A549 (cell line): ENCODE data around the gene NEDD4L. TPM values are rescaled to one million over a fixed set of nuclear protein-coding genes. Genes with fewer than 3 reads are reported as not detected.
"Not testable (repeated sequence)": the region's sequence is repeated elsewhere in the genome, so short reads cannot be mapped to it uniquely, and the experiment has no call there.

Experiments used
- ATAC-seq, 2 experiments: fragments of 200-7000 bp in 1 of 2; fragments of >200 bp in 1 of 2; cut with Nextera tagmentation in 1 of 2; cut with Tn5 transposase in 1 of 2; 3 replicates each; pipeline versions ENCODE4 v1.8.0 to v1.9.1; 2018 to 2020; ENCODE audit warnings: mild to moderate bottlenecking in 1 of 2, moderate library complexity in 1 of 2
- CTCF ChIA-PET: fragments of 300-600 bp; sonication (Branson Sonifier 250); formaldehyde crosslinking; extraction: SDS; loops from one replicate; lab custom pipeline; 2021; ENCODE audit warnings: antibody characterized with exemption, inconsistent platforms; lab: Yijun Ruan, JAX
- POLR2A ChIA-PET: fragments of 350-600 bp; formaldehyde crosslinking; extraction: SDS; loops from one replicate; lab custom pipeline; 2021; ENCODE audit warnings: antibody characterized with exemption, inconsistent platforms; lab: Yijun Ruan, JAX
- DNase-seq, 2 experiments: peaks; one replicate each; pipeline versions ENCODE4 v3.0.0 to v3.0.0-alpha.2; 2011 to 2016; ENCODE audit warnings: low read depth in 1 of 2, low spot score in 1 of 2
- FAIRE-seq: peaks from 2 replicates; lab custom pipeline; 2011; peaks lifted over from hg19 to GRCh38; lab: Jason Lieb, UNC
- H3K27ac ChIP-seq, 2 experiments: fragments of >200 bp; sonication (Bioruptor Twin); formaldehyde crosslinking; 3 replicates each; pipeline ENCODE4 v1.5.1; 2016 to 2017
- H3K4me1 ChIP-seq: fragments of >200 bp; sonication (Bioruptor Twin); formaldehyde crosslinking; 3 replicates; pipeline ENCODE4 v1.6.1; 2016
- H3K4me2 ChIP-seq: fragments of >200 bp; sonication (Bioruptor Twin); formaldehyde crosslinking; 3 replicates; pipeline ENCODE4 v1.6.1; 2016
- H3K4me3 ChIP-seq: fragments of >200 bp; sonication (Bioruptor Twin); formaldehyde crosslinking; 3 replicates; pipeline ENCODE4 v1.5.1; 2016
- H3K9me3 ChIP-seq: fragments of >200 bp; sonication (Bioruptor Twin); formaldehyde crosslinking; 3 replicates; pipeline ENCODE4 v1.6.1; 2016
- ATOH8 ChIP-seq: fragments of 250-450 bp; sonication (Bioruptor Pico); IDR thresholded peaks from 2 replicates; pipeline ENCODE4 v1.5.0; 2020; ENCODE audit warnings: low read depth, mild to moderate bottlenecking, moderate library complexity
- BCL3 ChIP-seq: fragments of >200 bp; sonication (Bioruptor Twin); formaldehyde crosslinking; IDR thresholded peaks from 3 replicates; pipeline ENCODE4 v1.6.1; 2016
- BHLHE40 ChIP-seq: IDR thresholded peaks from 2 replicates; pipeline ENCODE4 v1.6.1; 2012; ENCODE audit warnings: low read depth, low read length, inconsistent platforms
- CBX2 ChIP-seq: fragments of 200-600 bp; sonication (generic); IDR thresholded peaks from 2 replicates; pipeline ENCODE4 v1.6.1; 2016; ENCODE audit warnings: low read depth, mild to moderate bottlenecking, borderline replicate concordance
- CBX8 ChIP-seq: fragments of 200-600 bp; sonication (generic); IDR thresholded peaks from 2 replicates; pipeline ENCODE4 v1.6.1; 2016
- CHD2 ChIP-seq: fragments of 150-350 bp; IDR thresholded peaks from 2 replicates; pipeline ENCODE4 v1.6.1; 2014; ENCODE audit warnings: low read length; ENCODE audit not compliant: partially characterized antibody
- EHMT2 ChIP-seq: fragments of 200-600 bp; sonication (generic); IDR thresholded peaks from 2 replicates; pipeline ENCODE4 v1.6.1; 2016; ENCODE audit warnings: antibody characterized with exemption, low read depth, mild to moderate bottlenecking, moderate library complexity
- ELK1 ChIP-seq: fragments of 150-350 bp; IDR thresholded peaks from 2 replicates; pipeline ENCODE4 v1.6.1; 2014; ENCODE audit warnings: low read depth, mild to moderate bottlenecking, low read length
- EP300 ChIP-seq, 2 experiments: fragments of >200 bp; sonication (Bioruptor Twin); formaldehyde crosslinking; IDR thresholded peaks; 2 replicates in 1 of 2; 3 replicates in 1 of 2; pipeline ENCODE4 v1.6.1; 2016 to 2017
- FOSL2 ChIP-seq, 2 experiments: fragments of 450-650 bp in 1 of 2; fragments of >200 bp in 1 of 2; sonication (Bioruptor Twin) in 1 of 2; formaldehyde crosslinking; IDR thresholded peaks; 2 replicates each; pipeline versions ENCODE4 v1.5.0 to v1.6.1; 2016 to 2020; ENCODE audit warnings: mild to moderate bottlenecking in 1 of 2, moderate library complexity in 1 of 2
- FOXS1 ChIP-seq: fragments of 250-450 bp; sonication (Bioruptor Pico); IDR thresholded peaks from 2 replicates; pipeline ENCODE4 v1.5.0; 2020; ENCODE audit warnings: mild to moderate bottlenecking, moderate library complexity
- GATA3 ChIP-seq: IDR thresholded peaks from 2 replicates; pipeline ENCODE4 v1.6.1; 2012; ENCODE audit warnings: borderline replicate concordance
- HEYL ChIP-seq: fragments of 250-450 bp; sonication (Bioruptor Pico); IDR thresholded peaks from 2 replicates; pipeline ENCODE4 v1.8.0; 2021; ENCODE audit warnings: mild to moderate bottlenecking, moderate library complexity
- JUN ChIP-seq, 2 experiments: fragments of >200 bp; sonication (Bioruptor Twin); formaldehyde crosslinking; IDR thresholded peaks; 2 replicates in 1 of 2; 3 replicates in 1 of 2; pipeline ENCODE4 v1.6.1; 2016 to 2017
- KDM5A ChIP-seq: fragments of 200-600 bp; sonication (generic); IDR thresholded peaks from 2 replicates; pipeline ENCODE4 v1.6.1; 2016; ENCODE audit warnings: antibody characterized with exemption, mild to moderate bottlenecking
- MAFK ChIP-seq: fragments of 450-650 bp; IDR thresholded peaks from 2 replicates; pipeline ENCODE4 v1.6.1; 2014; ENCODE audit not compliant: partially characterized antibody
- PHF8 ChIP-seq: fragments of 200-600 bp; sonication (generic); IDR thresholded peaks from 2 replicates; pipeline ENCODE4 v1.6.1; 2016; ENCODE audit warnings: low read depth, mild to moderate bottlenecking, antibody characterized with exemption, moderate library complexity, borderline replicate concordance
- POLR2A ChIP-seq: IDR thresholded peaks from 2 replicates; pipeline ENCODE4 v1.6.1; 2012; ENCODE audit warnings: mild to moderate bottlenecking, low read length
- POLR2AphosphoS2 ChIP-seq: conservative IDR thresholded peaks from 2 replicates; pipeline ENCODE4 v1.6.1; 2012; ENCODE audit warnings: low read length, improper control_type of control experiment, inconsistent platforms
- RCOR1 ChIP-seq: fragments of 150-350 bp; IDR thresholded peaks from 2 replicates; pipeline ENCODE4 v1.6.1; 2014; ENCODE audit warnings: antibody characterized with exemption, low read length, low read depth
- SMC3 ChIP-seq: fragments of >200 bp; sonication (Bioruptor Twin); formaldehyde crosslinking; IDR thresholded peaks from 3 replicates; pipeline ENCODE4 v1.6.1; 2018; ENCODE audit warnings: inconsistent platforms
- SREBF2 ChIP-seq: fragments of 450-650 bp; IDR thresholded peaks from 2 replicates; pipeline ENCODE4 v1.6.1; 2014; ENCODE audit warnings: mild to moderate bottlenecking, moderate library complexity
- TP53 ChIP-seq: fragments of 250-450 bp; sonication (Bioruptor Pico); IDR thresholded peaks from 2 replicates; pipeline ENCODE4 v1.5.0; 2021; ENCODE audit warnings: mild to moderate bottlenecking, moderate library complexity
- ZC3H11A ChIP-seq: fragments of 450-650 bp; IDR thresholded peaks from 2 replicates; pipeline ENCODE4 v1.6.1; 2014; ENCODE audit warnings: antibody characterized with exemption, mild to moderate bottlenecking
- ZFP36 ChIP-seq: fragments of 450-650 bp; IDR thresholded peaks from 2 replicates; pipeline ENCODE4 v1.6.1; 2014; ENCODE audit warnings: borderline replicate concordance; ENCODE audit not compliant: partially characterized antibody
- ZNF302 ChIP-seq: fragments of 250-450 bp; sonication (Bioruptor Pico); IDR thresholded peaks from 2 replicates; pipeline ENCODE4 v1.9.0; 2021; ENCODE audit warnings: inconsistent platforms, mild to moderate bottlenecking, moderate library complexity
- WGBS: methylation state at CpG from one replicate; pipeline ENCODE4 v1.1.6; 2017; ENCODE audit errors: missing lambda C conversion rate; 5-methylcytosine and 5-hydroxymethylcytosine counted together
- polyA plus RNA-seq, 4 experiments: library from polyadenylated mRNA; depleted of rRNA in 3 of 4; stranded (reverse); fragments of >200 nt; fragmentation: RNase III in 1 of 4; extraction: RNeasy Plus Mini Kit Qiagen cat#74134 plus additional on column Dnase treatment in 1 of 4; gene quantifications; 2 replicates in 3 of 4; 3 replicates in 1 of 4; pipeline ENCODE4 v1.2.3, GENCODE V29; 2011 to 2017
- TF ChIP-seq, protein P1 (sequence below): IDR thresholded peaks from 2 replicates; pipeline ENCODE4 v1.6.1; 2012
- TF ChIP-seq, protein P2 (sequence below): IDR thresholded peaks from 2 replicates; pipeline ENCODE4 v1.6.1; 2012

The NEDD4L gene
- polyA plus RNA-seq, 2 of the 4 experiments (the other 2 are of a cell fraction) = 18.0 to 36.5 TPM

GRCh38 chr18:58264840-58265239 lies 220.8 kb downstream of the NEDD4L start:
- TF ChIP-seq, protein P1, sequence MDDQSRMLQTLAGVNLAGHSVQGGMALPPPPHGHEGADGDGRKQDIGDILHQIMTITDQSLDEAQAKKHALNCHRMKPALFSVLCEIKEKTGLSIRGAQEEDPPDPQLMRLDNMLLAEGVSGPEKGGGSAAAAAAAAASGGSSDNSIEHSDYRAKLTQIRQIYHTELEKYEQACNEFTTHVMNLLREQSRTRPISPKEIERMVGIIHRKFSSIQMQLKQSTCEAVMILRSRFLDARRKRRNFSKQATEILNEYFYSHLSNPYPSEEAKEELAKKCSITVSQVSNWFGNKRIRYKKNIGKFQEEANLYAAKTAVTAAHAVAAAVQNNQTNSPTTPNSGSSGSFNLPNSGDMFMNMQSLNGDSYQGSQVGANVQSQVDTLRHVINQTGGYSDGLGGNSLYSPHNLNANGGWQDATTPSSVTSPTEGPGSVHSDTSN = no peak
- TF ChIP-seq BCL3 = no peak
- TF ChIP-seq HEYL = no peak
- no peak for TF ChIP-seq KDM5A
- no peak for TF ChIP-seq CBX8
- no peak for TF ChIP-seq EP300 (IDR thresholded peaks at IDR 0.05)
- TF ChIP-seq MAFK = no peak
- no peak for TF ChIP-seq SREBF2
- no peak for TF ChIP-seq JUN (IDR thresholded peaks at IDR 0.05)
- no peak for TF ChIP-seq GATA3
- TF ChIP-seq ZNF302 = no peak
- no peak for TF ChIP-seq ELK1
- TF ChIP-seq PHF8 = no peak
- no peak for TF ChIP-seq TP53 (CRISPR knock-in tag)
- no peak for FAIRE-seq

DNA sequence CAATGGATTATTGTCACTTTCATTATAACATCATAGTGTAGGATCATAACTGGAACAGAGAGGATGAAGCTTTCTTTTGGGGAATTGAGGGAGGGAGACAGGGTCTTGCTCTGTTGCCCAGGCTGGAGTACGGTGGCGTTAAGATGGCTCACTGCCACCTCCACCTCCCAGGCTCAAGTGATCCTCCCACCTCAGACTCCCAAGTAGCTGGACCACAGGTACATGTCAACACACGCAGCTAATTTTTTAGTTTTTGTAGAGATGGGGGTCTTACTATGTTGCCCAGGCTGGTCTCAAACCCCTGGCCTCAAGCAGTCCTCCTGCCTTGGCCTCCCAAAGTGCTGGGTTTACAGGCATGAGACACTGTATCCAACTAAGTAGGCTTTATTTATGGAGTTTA lies 221.5 kb downstream of the NEDD4L start:
- 100% methylated on average over 3 of the region's 3 CpGs for WGBS
- H3K27ac ChIP-seq, ATAC-seq, POLR2A ChIA-PET, FAIRE-seq, DNase-seq, CTCF ChIA-PET, H3K4me3 ChIP-seq, H3K4me2 ChIP-seq, H3K9me3 ChIP-seq: not testable (repeated sequence)
- peaks cover 40% of the 10 kb centered on the region for H3K4me1 ChIP-seq

More at GRCh38 chr18:58264840-58265239, 220.8 kb downstream of the NEDD4L start:
- ChIA-PET CTCF (no interaction called here), POLR2A (no interaction called here)
- 93% methylated on average over 2 of the region's 2 CpGs for WGBS
- H3K4me3 ChIP-seq = no peak overlapping the region
- ATAC-seq (no peak), DNase-seq (no peak)
- H3K4me1 ChIP-seq = peaks cover 35% of the 10 kb centered on the region
- H3K9me3 ChIP-seq = no peaks in the 10 kb centered on the region
- no peak overlapping the region for H3K27ac ChIP-seq
- H3K4me2 ChIP-seq = no peak overlapping the region

DNA sequence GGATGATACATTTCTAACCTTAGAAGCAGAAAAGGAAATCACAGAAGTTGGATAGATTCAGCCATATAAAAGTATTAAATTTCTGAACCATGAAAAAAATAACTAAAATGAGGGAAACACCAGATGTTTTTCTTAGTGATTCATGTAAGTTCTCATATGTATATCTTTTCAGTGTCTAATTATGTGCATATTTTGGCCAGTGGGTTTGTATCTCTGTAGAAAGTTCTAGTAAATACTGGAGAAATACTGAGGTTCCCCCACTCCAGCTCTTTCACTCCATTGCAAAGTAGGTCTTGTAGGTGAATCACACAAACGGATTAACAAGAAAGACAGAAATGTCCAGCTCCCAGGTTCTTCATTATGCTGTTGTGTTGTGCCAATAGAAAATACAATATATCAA lies 222.3 kb downstream of the NEDD4L start:
- no peak overlapping the region for H3K4me2 ChIP-seq
- POLR2A ChIA-PET = no interaction called here
- DNase-seq (no peak), FAIRE-seq (no peak), ATAC-seq (no peak)
- H3K4me1 ChIP-seq = peaks cover 40% of the 10 kb centered on the region
- H3K4me3 ChIP-seq = no peak overlapping the region
- CTCF ChIA-PET = no interaction called here
- WGBS = 78% methylated on average over 1 of the region's 1 CpG
- TF ChIP-seq POLR2A (no peak), BCL3 (no peak), EHMT2 (no peak), SMC3 (no peak), FOSL2 (IDR thresholded peaks at IDR 0.05) (no peak), FOSL2 (CRISPR knock-in tag; IDR thresholded peaks at IDR 0.05) (no peak), CBX2 (no peak), POLR2AphosphoS2 (no peak), ATOH8 (CRISPR knock-in tag) (no peak), FOXS1 (no peak), RCOR1 (no peak), ZC3H11A (no peak), BHLHE40 (no peak), ZFP36 (no peak), CHD2 (no peak)
- TF ChIP-seq, protein P1 = no peak
- TF ChIP-seq, protein P2, sequence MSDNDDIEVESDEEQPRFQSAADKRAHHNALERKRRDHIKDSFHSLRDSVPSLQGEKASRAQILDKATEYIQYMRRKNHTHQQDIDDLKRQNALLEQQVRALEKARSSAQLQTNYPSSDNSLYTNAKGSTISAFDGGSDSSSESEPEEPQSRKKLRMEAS = no peak
- no peaks in the 10 kb centered on the region for H3K9me3 ChIP-seq
- no peak overlapping the region for H3K27ac ChIP-seq
